ENCODE results near the gene SCAPER.

- TF ChIP-seq CTCF (IDR thresholded peaks at IDR 0.05) (no peak), POLR2AphosphoS5 (IDR thresholded peaks at IDR 0.05; ENCODE audit: low read depth, low read length) (no peak)
These were observed 570.5 kb downstream of the SCAPER start for GRCh38 chr15:76334438-76335306.
